Germinal center (tissue), 1 donor: ENCODE data around the gene ZNF667.
A peak's percentile ranks its signal among the peaks of the same experiment; 100 is the strongest.

ENCODE experiments used
- DNase-seq: peaks from one replicate; pipeline ENCODE4 v3.0.0; 2012; ENCODE audit warnings: mixed read lengths, low spot score

Gene ZNF667

DNA sequence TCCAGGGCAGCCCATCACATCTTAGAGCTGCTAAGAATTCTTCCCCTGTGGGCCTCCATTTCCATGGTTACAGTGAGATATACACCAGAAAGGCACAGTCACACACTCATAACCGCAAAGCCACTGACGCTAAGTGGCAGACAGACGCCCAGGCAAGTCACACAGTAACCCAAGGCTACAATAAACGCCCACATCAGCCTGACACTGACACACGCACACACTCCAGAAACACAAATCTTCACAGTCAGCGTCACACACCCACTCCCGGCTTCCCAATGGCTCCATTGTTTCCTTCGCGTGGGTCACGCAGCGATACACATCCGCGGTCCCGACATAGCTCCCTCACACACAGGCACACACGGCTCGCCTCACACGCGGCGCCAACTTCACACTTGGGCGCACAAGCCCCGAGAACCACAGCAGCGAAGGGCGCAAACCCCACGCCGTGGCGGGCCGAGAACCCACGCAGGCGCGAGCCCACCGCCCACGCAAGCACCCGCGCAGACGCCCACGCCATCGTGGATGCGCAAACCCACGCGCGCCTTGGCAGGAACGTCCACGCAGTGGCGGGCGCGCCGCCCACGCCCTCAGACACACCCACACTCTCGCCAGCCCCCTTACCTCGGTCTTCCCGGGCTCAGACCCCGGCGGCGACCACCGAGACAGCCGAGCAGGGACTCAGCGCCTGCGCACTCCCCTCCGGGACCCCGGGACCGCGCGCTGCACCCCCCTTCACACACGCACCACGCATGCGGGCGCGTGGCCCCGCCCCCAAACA is at the start of gene ZNF667:
TSS of gene ZNF667 (minus strand) at position 695 of the 778 bp plus-strand sequence. CDS start 14,975 bp downstream, outside the sequence.
- peak; percentile 33 for DNase-seq

DNA sequence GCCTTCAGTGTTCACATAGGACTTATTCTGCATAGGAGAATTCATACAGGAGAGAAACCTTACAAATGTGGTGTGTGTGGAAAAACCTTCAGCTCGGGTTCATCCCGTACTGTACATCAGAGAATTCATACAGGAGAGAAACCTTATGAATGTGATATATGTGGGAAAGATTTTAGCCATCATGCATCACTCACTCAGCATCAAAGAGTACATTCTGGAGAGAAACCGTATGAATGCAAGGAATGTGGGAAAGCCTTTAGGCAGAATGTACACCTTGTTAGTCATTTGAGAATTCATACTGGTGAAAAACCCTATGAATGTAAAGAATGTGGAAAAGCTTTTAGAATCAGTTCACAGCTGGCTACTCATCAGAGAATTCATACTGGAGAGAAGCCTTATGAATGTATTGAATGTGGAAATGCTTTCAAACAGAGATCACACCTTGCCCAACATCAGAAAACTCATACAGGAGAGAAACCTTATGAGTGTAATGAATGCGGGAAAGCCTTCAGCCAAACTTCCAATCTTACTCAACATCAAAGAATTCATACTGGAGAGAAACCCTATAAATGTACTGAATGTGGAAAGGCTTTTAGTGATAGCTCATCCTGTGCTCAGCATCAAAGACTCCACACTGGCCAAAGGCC is 48.2 kb upstream of the ZNF667 start:
- DNase-seq: no peak

DNA sequence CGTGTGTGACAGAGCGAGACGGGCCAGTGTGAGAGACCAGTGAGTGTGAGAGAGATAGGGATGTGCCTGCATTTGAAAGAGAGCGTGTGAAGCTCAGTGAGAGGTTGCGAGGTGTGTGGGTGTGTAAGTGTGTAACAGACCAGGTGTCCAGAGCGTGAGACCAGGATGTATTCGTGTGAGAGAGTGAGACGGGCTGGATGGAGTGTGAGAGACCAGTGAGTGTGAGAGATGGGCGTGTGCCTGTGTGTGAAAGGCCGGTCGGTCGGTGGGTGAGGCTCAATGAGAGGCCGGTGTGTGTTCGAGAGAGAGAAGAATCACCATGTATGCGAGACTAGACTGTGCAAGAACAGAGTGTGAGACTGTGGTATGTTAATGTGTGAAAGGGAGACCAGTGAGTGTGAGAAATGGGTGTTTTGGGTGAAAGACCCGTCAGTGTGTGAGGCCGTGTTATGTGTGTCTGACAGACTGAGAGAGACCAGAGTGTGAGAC is 31.2 kb upstream of the ZNF667 start:
- no peak for DNase-seq

DNA sequence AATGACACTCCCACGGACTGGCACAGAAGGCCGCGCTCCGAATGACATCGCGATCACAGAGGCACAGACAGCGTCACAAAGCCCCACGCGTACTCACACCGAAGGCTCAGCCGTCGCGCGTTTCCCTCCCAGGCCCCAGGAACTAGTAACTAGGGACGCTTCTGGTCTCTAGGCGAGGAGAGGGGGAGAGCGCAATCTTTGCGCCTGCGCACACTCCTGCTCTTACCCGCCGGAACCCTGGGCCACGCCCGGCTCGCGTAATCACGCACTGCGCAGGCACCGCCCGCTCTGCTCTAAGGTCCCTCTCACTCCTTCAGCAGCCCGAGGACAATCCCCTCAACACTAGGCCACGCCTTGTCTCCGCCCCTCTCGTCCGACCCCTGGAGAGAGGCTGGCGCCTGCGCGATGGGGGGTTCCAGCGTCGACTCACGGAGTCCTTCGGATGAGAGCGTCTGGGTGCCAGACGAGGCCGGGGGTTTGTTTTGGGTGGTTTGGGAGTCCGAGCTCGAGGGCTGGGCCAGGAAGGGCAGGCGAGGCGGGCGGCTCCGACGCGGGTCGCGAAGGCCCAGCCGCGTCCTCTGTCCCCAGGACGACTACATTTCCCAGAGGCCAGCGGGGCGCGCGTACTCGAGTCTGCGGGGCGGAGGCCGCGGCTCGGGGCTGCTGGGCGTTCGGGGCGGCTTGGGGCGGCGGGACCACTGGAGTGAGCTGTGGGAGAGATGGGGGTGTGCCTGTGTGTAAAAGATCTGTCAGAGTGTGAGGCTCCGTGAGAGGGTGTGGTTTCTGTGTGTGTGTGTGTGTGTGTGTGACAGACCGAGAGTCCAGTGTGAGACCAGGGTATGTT is 30.5 kb upstream of the ZNF667 start, which contains the start of gene ZNF471:
TSS of gene ZNF471 (plus strand) at position 410 of the 844 bp plus-strand sequence. CDS start 3,717 bp downstream, outside the sequence.
- DNase-seq: peak; percentile 86

DNA sequence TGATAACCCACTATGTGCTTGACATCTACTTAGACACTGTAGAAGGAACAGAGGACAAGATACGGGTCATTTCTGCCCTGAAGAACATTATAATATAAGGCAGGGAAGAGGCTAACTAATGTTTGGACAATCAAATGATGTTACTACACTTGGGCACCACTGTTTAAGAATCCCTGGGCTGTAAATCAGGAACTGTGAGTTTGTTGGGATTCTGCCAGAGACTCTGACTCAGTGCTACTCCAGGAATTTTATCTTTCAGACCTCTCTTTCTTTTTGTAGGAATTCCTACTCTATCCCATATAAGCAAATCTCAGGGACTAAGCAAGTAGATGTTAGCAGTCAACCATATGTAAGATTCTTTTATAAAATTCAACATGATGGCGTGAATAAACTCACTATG is 27.4 kb upstream of the ZNF667 start:
- DNase-seq: no peak

DNA sequence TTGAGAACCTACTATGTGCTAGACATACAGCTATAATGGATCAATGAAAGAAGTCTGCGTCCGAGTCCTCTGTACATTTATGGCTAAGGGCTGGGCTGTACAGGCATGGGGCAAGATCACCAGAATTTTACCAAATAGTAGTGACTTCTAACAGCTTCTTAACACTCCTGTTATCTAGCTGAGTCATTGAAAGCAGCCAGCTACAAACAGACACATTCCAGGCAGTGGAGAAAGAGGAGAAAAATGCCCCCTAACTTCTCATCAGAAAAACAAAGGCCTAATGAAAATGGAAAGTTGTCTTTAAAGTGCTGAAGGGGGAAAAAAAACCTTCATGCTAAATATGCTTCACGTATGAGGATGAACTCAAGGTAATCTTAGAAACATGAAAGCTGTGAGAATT is 14.3 kb upstream of the ZNF667 start:
- no peak for DNase-seq

DNA sequence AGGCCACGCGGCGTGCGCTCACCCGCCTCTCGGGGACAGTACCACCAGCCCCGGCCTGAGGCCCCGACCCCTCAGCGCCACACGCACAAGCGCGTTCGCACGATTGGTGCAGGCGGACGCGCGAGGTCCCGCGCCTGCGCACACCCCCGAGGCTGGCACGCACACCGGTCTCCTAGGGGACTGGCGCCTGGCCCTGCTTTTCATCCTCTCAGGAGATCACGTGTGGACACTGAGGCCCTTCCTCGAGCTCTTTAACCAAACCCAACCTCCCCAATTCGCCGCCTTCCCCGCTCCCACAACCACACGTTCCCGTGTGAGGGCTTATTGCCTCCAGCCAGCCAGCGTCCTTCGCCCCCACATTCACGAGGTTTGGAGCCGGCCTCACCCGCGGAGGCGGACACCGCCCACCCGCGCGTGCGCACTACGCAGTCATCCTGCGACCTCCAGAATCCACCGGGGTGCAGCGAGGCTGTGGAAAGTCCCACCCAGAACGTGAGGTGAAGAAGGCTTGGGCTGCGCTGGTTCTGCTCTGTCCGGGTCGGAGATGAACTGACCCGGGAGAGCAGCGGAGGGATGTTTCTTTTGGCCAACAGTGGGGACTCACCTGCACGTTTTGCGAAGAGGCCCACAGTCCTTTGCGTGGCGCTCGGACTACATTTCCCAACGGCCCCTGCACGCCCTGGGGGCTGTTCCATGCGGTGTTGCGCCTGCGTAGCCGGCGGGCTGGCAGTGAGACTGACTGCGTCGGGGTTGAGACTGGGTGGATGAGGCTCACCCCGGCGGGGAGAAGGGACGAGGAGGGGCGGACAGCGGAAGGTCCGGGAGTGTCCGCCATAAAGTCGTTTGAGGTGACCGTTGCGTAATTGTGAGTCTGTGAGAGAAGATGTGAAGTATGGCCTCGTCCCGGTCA is 539 bp upstream of the ZNF667 start:
- peak; percentile 62 for DNase-seq

DNA sequence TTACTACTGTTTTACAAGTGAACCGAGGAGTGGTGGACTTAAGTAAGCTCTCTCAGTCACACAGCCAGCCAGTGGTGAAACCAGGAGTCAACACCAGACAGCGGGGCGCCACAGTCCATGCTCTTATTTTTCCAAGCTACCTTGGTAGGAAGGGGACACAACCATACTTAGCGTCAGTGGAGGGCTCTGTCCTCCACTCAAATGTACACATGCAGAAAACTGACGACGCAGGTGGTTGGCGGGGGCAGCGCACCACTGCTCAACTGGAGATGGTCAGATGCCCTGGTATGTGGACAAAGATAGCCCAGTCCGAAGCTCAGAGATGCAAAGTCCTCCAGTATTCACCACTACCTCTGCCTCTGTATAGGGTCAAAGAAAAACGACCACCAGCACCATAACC is 1.1 kb downstream of the ZNF667 start:
- no peak for DNase-seq

DNA sequence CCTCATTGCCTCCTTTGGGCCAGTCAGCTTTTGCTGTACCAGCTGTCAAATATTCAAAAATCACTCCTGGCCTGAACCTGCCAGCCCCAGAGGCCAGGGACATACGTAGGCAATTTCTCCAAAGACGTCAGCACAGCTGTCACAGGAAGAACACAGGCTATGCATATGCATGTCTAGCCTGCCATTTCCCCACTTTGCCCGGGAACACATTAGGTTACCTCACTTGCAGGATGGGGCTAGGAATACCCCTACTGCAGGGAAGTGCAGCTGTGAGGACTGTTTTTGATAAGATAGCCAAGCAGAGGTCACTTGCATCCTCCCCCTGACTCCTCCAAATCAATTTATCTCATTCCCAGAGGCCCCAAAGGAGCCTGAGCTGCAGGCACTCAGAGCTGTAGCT is 2.8 kb downstream of the ZNF667 start:
- DNase-seq: no peak

DNA sequence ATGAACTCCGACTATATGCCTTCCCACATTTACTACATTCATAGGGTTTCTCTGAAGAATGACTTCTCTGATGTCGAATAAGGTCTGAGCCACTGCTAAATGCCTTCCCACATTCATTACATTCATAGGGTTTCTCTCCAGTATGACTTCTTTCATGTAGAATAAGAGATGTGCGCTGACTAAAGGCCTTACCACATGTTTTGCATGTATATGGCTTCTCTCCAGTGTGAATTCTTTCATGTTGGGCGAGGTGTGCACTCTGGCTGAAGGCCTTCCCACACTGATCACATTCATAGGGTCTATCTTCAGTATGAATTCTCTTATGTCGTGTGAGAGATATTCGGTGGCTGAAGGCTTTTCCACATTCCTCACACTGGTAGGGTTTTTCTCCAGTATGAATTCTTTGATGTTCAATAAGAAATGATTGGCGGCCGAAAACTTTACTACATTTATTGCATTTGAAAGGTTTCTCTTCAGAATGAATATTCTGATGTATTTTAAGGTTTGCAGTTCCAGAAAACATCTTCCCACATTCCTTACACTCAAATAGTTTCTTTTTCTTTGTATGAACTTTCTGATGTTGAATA is 35.8 kb downstream of the ZNF667 start:
- DNase-seq: no peak

DNA sequence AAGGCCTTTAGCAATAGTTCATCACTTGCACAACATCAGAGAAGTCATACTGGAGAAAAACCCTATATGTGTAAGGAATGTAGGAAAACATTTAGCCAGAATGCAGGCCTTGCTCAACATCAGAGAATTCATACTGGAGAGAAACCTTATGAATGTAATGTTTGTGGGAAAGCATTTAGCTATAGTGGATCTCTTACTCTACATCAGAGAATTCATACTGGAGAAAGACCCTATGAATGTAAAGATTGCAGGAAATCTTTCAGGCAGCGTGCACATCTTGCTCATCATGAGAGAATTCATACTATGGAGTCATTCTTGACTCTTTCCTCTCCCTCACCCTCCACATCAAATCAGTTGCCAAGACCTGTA is 53.2 kb downstream of the ZNF667 start:
- no peak for DNase-seq

DNA sequence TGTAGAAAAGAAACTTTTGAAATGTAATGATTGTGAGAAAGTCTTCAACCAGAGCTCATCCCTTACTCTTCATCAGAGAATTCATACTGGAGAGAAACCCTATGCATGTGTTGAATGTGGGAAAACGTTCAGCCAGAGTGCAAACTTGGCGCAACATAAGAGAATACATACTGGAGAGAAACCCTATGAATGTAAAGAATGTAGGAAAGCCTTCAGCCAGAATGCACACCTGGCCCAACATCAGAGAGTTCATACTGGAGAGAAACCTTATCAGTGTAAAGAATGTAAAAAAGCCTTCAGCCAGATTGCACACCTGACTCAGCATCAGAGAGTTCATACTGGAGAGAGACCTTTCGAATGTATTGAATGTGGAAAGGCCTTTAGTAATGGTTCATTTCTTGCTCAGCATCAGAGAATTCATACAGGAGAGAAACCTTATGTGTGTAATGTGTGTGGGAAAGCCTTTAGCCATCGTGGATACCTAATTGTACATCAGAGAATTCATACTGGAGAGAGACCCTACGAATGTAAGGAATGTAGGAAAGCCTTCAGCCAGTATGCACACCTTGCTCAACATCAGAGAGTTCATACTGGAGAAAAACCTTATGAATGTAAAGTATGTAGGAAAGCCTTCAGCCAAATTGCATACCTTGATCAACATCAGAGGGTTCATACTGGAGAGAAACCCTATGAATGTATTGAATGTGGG is 53.7 kb downstream of the ZNF667 start:
- no peak for DNase-seq

DNA sequence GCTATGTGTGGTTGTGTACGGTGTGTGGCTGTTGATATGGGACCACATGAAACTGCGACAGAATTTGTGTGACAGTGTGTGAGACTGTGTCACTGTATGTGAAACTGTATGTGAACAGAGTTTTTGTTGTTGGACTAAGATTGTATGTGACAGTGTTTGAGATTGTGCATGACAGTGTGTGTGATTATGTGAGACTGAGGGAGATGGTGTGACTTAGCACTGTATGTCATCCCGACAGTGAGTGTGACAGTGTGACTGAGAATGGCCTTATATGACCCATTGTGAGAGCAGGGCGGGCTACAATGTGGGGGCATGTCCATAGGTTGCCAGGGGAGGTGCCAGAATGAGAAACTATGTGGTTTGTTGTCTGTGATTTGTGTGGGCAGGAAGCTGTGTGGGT is 72.1 kb downstream of the ZNF667 start:
- no peak for DNase-seq

DNA sequence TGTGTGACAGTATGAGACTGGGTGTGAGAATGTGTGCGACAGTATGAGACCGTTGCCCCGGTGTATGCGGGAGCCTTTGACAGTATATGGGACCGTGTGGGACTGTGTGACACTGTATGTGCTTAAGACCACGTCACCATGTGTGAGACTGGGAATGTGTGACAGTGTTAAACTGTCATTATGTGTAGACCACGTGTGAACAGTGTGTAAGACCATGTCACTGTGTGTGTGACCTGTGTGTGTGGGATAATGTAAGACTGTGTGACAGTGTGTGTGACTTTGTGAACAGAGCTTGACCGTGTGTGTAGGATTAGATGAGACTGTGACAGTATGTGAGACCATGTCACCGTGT is 72.5 kb downstream of the ZNF667 start:
- no peak for DNase-seq

DNA sequence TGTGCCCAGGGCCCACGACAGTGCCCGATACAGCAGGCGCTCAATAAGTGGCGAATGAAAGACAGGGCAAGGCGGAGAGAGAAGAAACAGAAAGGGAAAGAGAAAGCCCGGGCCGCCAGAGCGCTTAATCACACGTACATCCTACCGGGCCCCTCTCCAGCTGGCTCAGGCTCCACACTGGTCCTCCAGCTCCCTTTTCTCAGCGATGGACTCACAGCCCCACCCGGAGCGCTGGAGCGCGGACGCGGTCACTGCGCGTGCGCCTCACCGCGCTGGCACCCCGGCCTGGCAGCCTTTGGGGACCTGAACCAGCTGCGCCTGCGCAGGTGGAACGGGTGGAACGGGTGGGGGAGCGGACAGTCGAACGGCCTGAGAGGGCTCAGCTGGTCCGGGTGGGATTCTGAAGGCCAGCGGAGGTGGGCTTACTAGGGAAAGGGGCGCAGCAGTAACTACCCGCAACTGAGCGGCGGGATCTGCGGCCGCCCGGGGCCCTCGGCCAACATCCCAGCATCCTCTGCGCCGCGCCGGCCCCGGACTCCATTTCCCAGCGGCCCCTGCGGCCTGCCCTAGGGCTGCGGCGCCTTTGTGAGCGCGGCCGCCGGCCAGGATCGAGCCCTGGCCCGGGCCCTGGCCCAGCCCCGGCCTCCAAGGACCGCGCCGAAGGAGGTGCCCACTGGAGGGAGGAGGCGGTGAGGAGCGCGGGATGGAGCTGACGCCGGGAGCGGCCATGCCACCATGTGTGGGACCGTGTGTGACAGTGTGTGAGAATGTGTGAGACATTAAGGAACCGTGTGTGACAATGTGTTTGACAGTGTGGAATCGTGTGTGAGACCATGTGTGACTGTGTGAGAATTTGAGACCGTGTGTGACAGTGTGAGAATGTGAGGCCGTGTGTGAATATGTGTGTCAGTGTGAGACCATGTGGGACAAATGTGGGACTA is 73.1 kb downstream of the ZNF667 start, which contains the start of gene ZNF583:
TSS of gene ZNF583 (plus strand) at position 569 of the 941 bp plus-strand sequence. CDS start 2,783 bp downstream, outside the sequence.
- DNase-seq: peak; percentile 96

DNA sequence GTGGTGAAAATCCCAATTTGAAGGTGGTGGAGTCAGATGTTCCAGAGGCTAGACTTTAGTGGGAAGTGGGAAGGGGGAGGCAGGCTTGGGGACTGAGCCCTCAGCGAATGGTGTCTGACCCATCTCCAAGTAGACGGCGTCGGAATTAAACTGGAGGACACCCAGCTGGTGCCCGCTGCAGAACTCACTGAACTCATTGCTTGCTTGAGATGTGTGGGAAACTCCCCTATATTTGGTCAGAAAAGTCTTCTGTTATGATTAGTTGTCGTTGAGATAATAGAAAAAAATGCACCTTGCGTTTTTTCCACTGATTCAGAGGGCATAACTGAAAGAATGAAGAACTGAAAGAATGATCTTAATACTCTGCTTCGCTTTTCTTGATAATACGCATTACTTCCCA is 73.9 kb downstream of the ZNF667 start:
- no peak for DNase-seq

DNA sequence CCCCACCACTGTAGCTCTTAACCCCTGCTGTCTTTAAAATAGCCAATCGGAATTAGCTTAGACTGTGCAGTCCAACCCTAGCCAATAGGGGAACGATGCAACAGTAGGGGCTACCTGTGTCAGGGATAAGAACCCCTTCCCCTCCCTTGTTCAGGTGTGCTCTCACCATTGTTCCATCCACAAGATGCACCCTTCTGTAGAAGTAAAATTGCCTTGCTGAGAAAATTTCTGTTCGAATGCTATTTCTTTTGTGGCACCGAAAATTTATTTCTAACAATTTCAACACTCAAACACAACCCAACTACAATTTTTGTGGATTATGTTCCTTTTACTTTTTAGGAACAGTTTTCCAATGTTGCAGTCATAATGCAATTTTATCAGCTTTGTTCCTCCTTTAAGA is 76.7 kb downstream of the ZNF667 start:
- DNase-seq: no peak

DNA sequence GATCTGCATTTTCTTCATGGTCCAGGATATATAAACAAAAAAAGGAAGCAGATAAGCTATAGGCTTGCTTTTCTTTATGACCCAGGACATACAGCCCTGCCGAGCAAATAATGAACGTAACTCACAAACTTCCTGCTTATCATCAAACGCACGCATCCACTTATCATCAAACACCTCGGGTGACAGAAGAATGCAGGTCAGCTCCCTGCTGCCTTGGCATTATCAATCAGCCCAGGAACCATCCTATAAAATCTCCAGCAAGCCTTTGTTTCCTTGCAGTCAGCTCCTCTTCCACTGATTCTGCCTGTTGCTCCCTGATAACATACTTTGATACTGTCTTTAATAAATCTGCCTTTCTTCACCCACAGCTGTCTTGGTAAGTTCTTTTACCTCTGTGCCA is 78.3 kb downstream of the ZNF667 start:
- no peak for DNase-seq
